Fibroblast of mammary gland (primary cell): ENCODE results near the gene TSPEAR.
"Not testable (repeated sequence)": the region's sequence is repeated elsewhere in the genome, so short reads cannot be mapped to it uniquely, and the experiment has no call there.

Source experiments
- DNase-seq: peaks from one replicate; pipeline ENCODE4 v3.0.0-alpha.2; 2010; ENCODE audit warnings: low read depth
- H3K4me3 ChIP-seq: 2 replicates; pipeline ENCODE4 v1.5.1; 2011; ENCODE audit warnings: low read depth, mild to moderate bottlenecking, low read length, moderate library complexity; ENCODE audit not compliant: control insufficient read depth
- CTCF ChIP-seq: conservative IDR thresholded peaks from 2 replicates; pipeline ENCODE4 v1.5.1; 2011; ENCODE audit warnings: low read depth, low read length, inconsistent platforms; ENCODE audit not compliant: control insufficient read depth, insufficient read depth

The TSPEAR gene

GRCh38 chr21:44582055-44582454 is 129.3 kb downstream of the TSPEAR start:
- H3K4me3 ChIP-seq, result no peak overlapping the region
- no peak for DNase-seq
- TF ChIP-seq CTCF, result no peak

- TF ChIP-seq CTCF, result no peak
- DNase-seq, result no peak
- no peak overlapping the region for H3K4me3 ChIP-seq
These were observed 130.2 kb downstream of the TSPEAR start for GRCh38 chr21:44581158-44581557.

GRCh38 chr21:44580231-44580821 is 131.0 kb downstream of the TSPEAR start, which contains the start of gene KRTAP10-5:
TSS of gene KRTAP10-5 (minus strand) at chr21:44580604. CDS start at chr21:44580578, 26 bp downstream.
- not testable (repeated sequence) for H3K4me3 ChIP-seq, DNase-seq

GRCh38 chr21:44579833-44580144 is 131.6 kb downstream of the TSPEAR start:
- no peak overlapping the region for H3K4me3 ChIP-seq
- TF ChIP-seq CTCF, result no peak
- no peak for DNase-seq

- no peak for DNase-seq
- TF ChIP-seq CTCF, result no peak
- no peak overlapping the region for H3K4me3 ChIP-seq
These were observed 132.1 kb downstream of the TSPEAR start for GRCh38 chr21:44579056-44579832.

- TF ChIP-seq CTCF, result no peak
- no peak overlapping the region for H3K4me3 ChIP-seq
- DNase-seq, result no peak
These were observed 132.9 kb downstream of the TSPEAR start for GRCh38 chr21:44578371-44579055.

GRCh38 chr21:44576025-44576420 is 135.3 kb downstream of the TSPEAR start:
- TF ChIP-seq CTCF, result no peak
- no peak overlapping the region for H3K4me3 ChIP-seq
- no peak for DNase-seq
